AG04449 (cell line): ENCODE data around the gene FARSA.
A peak's percentile ranks its signal among the peaks of the same experiment; 100 is the strongest.

Experiments used
- CTCF ChIA-PET: fragments of 350-600 bp; formaldehyde crosslinking; extraction: SDS; loops from one replicate; lab custom pipeline; 2021; ENCODE audit warnings: antibody characterized with exemption; lab: Yijun Ruan, JAX
- POLR2A ChIA-PET: fragments of 400-600, 350-600 bp; formaldehyde crosslinking; extraction: SDS; loops from one replicate; lab custom pipeline; 2020; ENCODE audit warnings: antibody characterized with exemption, inconsistent platforms; lab: Yijun Ruan, JAX
- DNase-seq: peaks from one replicate; pipeline ENCODE4 v3.0.0-alpha.2; 2010; ENCODE audit warnings: low read depth, low spot score
- H3K4me3 ChIP-seq: 2 replicates; pipeline ENCODE4 v1.5.1; 2011; ENCODE audit warnings: low read depth, mild to moderate bottlenecking, control low read depth, low read length
- TF ChIP-seq, protein P1 (sequence below): IDR thresholded peaks from one replicate; pipeline ENCODE4 v1.5.1; 2011; ENCODE audit warnings: mild to moderate bottlenecking, moderate library complexity, low read length, control low read depth, inconsistent platforms; ENCODE audit not compliant: insufficient read depth; ENCODE audit errors: missing control alignments

Gene FARSA

GRCh38 chr19:12886969-12887747 lies 46.4 kb downstream of the FARSA start, which contains the start of gene KLF1:
Gene KLF1, minus strand, starts transcription at chr19:12887201. Its CDS starts 61 bp downstream, at chr19:12887140.
- ChIA-PET POLR2A (no interaction called here), CTCF (interaction anchor here (0.9 to 3.6 kb wide), 3 partner anchors 12 to 121 kb away, joined by 3 to 21 read pairs (median 3); no protein-coding TSS in a partner anchor)
- no peak within 1 kb of the TSS for H3K4me3 ChIP-seq
- no peak for DNase-seq
- TF ChIP-seq, protein P1, sequence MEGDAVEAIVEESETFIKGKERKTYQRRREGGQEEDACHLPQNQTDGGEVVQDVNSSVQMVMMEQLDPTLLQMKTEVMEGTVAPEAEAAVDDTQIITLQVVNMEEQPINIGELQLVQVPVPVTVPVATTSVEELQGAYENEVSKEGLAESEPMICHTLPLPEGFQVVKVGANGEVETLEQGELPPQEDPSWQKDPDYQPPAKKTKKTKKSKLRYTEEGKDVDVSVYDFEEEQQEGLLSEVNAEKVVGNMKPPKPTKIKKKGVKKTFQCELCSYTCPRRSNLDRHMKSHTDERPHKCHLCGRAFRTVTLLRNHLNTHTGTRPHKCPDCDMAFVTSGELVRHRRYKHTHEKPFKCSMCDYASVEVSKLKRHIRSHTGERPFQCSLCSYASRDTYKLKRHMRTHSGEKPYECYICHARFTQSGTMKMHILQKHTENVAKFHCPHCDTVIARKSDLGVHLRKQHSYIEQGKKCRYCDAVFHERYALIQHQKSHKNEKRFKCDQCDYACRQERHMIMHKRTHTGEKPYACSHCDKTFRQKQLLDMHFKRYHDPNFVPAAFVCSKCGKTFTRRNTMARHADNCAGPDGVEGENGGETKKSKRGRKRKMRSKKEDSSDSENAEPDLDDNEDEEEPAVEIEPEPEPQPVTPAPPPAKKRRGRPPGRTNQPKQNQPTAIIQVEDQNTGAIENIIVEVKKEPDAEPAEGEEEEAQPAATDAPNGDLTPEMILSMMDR, result no peak

GRCh38 chr19:12886651-12886968 lies 46.9 kb downstream of the FARSA start:
- no peak overlapping the region for H3K4me3 ChIP-seq
- POLR2A ChIA-PET, result no interaction called here
- CTCF ChIA-PET, result interaction anchor here (0.6 to 3.6 kb wide), 4 partner anchors 12 to 158 kb away, joined by 3 to 21 read pairs (median 3); no protein-coding TSS in a partner anchor
- DNase-seq, result no peak
- TF ChIP-seq, protein P1, result no peak

DNA sequence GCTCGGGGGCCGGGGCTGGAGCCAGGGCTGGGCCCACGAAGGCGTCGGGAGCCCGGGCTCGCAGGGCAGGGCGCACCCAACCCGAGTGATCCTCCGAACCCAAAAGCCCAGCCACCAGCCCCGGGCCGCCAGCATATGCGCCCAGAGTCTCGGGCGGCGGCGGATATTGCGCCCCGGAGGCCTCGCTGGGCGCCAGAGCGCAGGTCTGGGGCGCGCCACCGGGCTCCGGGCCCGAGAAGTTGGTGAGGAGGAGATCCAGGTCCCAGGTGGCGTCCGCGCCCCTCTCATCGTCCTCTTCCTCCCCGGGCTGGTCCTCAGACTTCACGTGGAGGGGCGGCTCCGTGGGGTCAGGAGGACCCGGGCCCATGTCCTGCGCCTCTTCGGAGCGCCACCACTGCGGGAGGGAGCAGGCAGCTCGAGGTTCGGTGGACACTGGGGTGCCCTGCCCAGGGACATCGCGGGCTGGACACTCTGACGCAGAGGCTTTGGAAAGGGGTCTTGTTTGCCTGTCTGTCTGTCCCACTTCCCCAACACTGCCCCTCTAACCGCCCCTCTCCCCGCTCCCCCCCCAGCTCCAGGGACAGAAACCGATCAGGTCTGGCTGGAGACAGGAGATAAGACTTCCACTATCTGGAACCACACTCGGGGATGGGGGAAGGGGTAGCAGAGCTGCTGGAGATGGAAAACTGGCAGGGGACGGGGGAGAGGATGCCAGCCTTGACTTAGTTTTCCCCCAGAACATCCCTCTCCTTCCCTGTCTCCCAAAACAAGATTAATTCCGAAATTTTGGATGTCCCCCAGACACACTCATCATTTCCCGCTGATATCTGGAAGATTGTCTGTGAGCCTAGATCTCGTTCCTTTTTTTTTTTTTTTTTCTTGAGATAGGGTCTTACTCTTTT lies 47.5 kb downstream of the FARSA start:
- CTCF ChIA-PET, result interaction anchor here (0.6 to 3.6 kb wide), 5 partner anchors 79 to 157 kb away, joined by 3 to 21 read pairs (median 3); no protein-coding TSS in a partner anchor

GRCh38 chr19:12884926-12885748 lies 48.4 kb downstream of the FARSA start:
- POLR2A ChIA-PET, result interaction anchor here (0.9 kb wide), 1 partner anchor 12 kb away, joined by 3 read pairs; no protein-coding TSS in a partner anchor
- TF ChIP-seq, protein P1, result peak; percentile 59
- CTCF ChIA-PET, result interaction anchor here (0.6 to 3.6 kb wide), 4 partner anchors 14 to 126 kb away, joined by 3 to 21 read pairs (median 4); no protein-coding TSS in a partner anchor
- peak overlapping the region; percentile 25 for H3K4me3 ChIP-seq
- DNase-seq, result no peak

More for the DNA sequence above, 47.5 kb downstream of the FARSA start:
- peak overlapping the region; percentile 8; the same call in 1 of the 2 replicates for H3K4me3 ChIP-seq
- TF ChIP-seq, protein P1, result no peak
- DNase-seq, result no peak
- POLR2A ChIA-PET, result no interaction called here

DNA sequence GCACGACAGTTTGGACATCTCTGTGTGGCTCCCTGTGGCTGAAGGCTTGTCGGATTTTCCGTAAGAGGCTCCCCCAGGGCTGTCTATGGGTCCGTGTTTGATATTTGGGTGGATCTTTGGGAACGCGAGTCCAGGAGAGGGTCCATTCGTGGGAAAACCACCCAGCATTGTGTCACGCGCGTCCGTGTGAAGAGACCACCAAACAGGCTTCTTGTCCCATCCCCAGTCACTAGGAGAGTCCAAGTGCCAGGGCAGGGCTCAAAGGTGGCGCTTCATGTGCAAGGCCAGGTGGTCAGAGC lies 48.9 kb downstream of the FARSA start:
- TF ChIP-seq, protein P1, result no peak
- ChIA-PET CTCF (interaction anchor here (1.2 to 3.6 kb wide), 3 partner anchors 14 to 119 kb away, joined by 3 to 21 read pairs (median 5); no protein-coding TSS in a partner anchor), POLR2A (interaction anchor here (0.9 kb wide), 1 partner anchor 12 kb away, joined by 3 read pairs; no protein-coding TSS in a partner anchor)
- H3K4me3 ChIP-seq, result no peak overlapping the region
- no peak for DNase-seq
